Measurements from ENCODE around the gene KCNN1.

Gene KCNN1

GRCh38 chr19:17932485-17933338 is 34.2 kb upstream of the KCNN1 start, which contains the start of gene CCDC124:
Gene CCDC124, plus strand, starts transcription at chr19:17933015. Its CDS starts 3,406 bp downstream, at chr19:17936421.
- H3K4me3 ChIP-seq (replicated peaks in 1 of 2; ENCODE audit: low read depth in 2 of 2, low read length in 2 of 2) = peak within 1 kb of the TSS; percentile 74 to 92
- peak; percentile 97 for TF ChIP-seq CTCF (IDR thresholded peaks at IDR 0.05; ENCODE audit: low read depth, low read length)
- DNase-seq (ENCODE audit: low read depth in 2 of 2) = peak; percentile 94

GRCh38 chr19:17933414-17934129 is 33.3 kb upstream of the KCNN1 start:
- TF ChIP-seq CTCF (IDR thresholded peaks at IDR 0.05; ENCODE audit: low read depth, low read length) = no peak
- peak; percentile 36 to 62 for DNase-seq (ENCODE audit: low read depth in 2 of 2)
- peak overlapping the region; percentile 74 to 92 for H3K4me3 ChIP-seq (replicated peaks in 1 of 2; ENCODE audit: low read depth in 2 of 2, low read length in 2 of 2)

- no peak for TF ChIP-seq CTCF (IDR thresholded peaks at IDR 0.05; ENCODE audit: low read depth, low read length)
- H3K4me3 ChIP-seq (replicated peaks in 1 of 2; ENCODE audit: low read depth in 2 of 2, low read length in 2 of 2) = no peak overlapping the region
- no peak for DNase-seq (ENCODE audit: low read depth in 2 of 2)
Observed at GRCh38 chr19:17936379-17936778, 30.5 kb upstream of the KCNN1 start.

- no peak overlapping the region for H3K4me3 ChIP-seq (replicated peaks in 1 of 2; ENCODE audit: low read depth in 2 of 2, low read length in 2 of 2)
- no peak for DNase-seq (ENCODE audit: low read depth in 2 of 2)
- TF ChIP-seq CTCF (IDR thresholded peaks at IDR 0.05; ENCODE audit: low read depth, low read length) = no peak
Observed at GRCh38 chr19:17937371-17937900, 29.5 kb upstream of the KCNN1 start.

GRCh38 chr19:17938092-17938845 is 28.6 kb upstream of the KCNN1 start:
- DNase-seq (ENCODE audit: low read depth in 2 of 2) = peak; percentile 80 to 94
- peak; percentile 99 for TF ChIP-seq CTCF (IDR thresholded peaks at IDR 0.05; ENCODE audit: low read depth, low read length)
- no peak overlapping the region for H3K4me3 ChIP-seq (replicated peaks in 1 of 2; ENCODE audit: low read depth in 2 of 2, low read length in 2 of 2)

- DNase-seq (ENCODE audit: low read depth in 2 of 2) = no peak
- no peak for TF ChIP-seq CTCF (IDR thresholded peaks at IDR 0.05; ENCODE audit: low read depth, low read length)
- no peak overlapping the region for H3K4me3 ChIP-seq (replicated peaks in 1 of 2; ENCODE audit: low read depth in 2 of 2, low read length in 2 of 2)
Observed at GRCh38 chr19:17942181-17942580, 24.7 kb upstream of the KCNN1 start.
